Rectal smooth muscle tissue (tissue), 1 donor: ENCODE data around the gene ATF6.
A peak's percentile ranks its signal among the peaks of the same experiment; 100 is the strongest.

ENCODE experiments used
- H3K27ac ChIP-seq: one replicate; pipeline ENCODE4 v1.7.0; 2013; ENCODE audit warnings: low read depth, low read length, inconsistent platforms
- H3K27me3 ChIP-seq: one replicate; pipeline ENCODE4 v1.7.0; 2013; ENCODE audit warnings: low read length; ENCODE audit not compliant: control insufficient read depth, insufficient read depth
- H3K36me3 ChIP-seq: one replicate; pipeline ENCODE4 v1.7.0; 2013; ENCODE audit warnings: low read length; ENCODE audit not compliant: control insufficient read depth, insufficient read depth
- H3K4me1 ChIP-seq: one replicate; pipeline ENCODE4 v1.7.0; 2013; ENCODE audit warnings: low read length; ENCODE audit not compliant: control insufficient read depth, insufficient read depth
- H3K4me3 ChIP-seq: one replicate; pipeline ENCODE4 v1.7.0; 2013; ENCODE audit warnings: low read length
- H3K9ac ChIP-seq: one replicate; pipeline ENCODE4 v1.7.0; 2013; ENCODE audit warnings: low read length

Gene ATF6

DNA sequence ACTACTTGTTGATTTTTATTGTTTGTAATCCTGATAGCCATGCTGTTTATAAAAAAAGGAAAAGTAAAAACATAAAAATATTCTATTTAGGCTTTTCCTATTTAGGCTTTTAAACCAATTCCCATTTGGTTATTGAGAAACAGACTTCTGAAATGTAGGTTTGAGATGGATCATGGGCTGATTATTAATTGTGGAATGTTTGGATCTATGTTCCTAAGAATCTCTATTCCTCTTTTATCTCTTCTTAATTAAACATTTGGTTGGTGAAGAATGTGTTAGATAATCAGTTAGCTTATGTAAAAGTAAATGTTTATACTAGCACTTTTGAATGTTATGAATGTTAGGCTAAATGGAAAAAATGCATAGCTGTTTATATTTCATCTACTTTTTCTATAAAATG is 97.4 kb downstream of the ATF6 start:
- Histone ChIP-seq H3K9ac (no peak overlapping the region), H3K4me3 (no peak overlapping the region), H3K27ac (no peak overlapping the region), H3K36me3 (no peaks in the 10 kb centered on the region), H3K27me3 (no peaks in the 10 kb centered on the region), H3K4me1 (peaks cover 6% of the 10 kb centered on the region)

DNA sequence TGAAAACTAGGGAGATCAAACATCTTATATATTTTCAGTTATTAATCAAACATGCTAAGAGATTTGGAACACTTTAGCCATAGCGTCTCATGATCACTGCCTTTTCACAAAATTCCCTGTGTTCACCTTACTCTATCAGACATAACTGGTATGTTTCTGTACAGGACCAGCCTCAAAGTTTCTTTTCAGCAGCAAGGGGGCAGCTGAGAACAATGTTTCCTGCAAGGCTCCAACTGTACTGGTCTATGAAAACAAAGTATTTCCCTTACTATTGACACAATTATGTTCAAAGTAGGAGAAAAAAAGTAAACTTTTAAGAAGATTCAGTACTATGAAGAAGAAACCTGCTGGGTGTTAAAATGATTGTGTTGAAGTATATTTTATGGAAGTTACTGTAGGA is 98.5 kb downstream of the ATF6 start:
- Histone ChIP-seq H3K4me3 (no peak overlapping the region), H3K27me3 (no peaks in the 10 kb centered on the region), H3K36me3 (no peaks in the 10 kb centered on the region), H3K27ac (no peak overlapping the region), H3K9ac (no peak overlapping the region), H3K4me1 (peaks cover 6% of the 10 kb centered on the region)

DNA sequence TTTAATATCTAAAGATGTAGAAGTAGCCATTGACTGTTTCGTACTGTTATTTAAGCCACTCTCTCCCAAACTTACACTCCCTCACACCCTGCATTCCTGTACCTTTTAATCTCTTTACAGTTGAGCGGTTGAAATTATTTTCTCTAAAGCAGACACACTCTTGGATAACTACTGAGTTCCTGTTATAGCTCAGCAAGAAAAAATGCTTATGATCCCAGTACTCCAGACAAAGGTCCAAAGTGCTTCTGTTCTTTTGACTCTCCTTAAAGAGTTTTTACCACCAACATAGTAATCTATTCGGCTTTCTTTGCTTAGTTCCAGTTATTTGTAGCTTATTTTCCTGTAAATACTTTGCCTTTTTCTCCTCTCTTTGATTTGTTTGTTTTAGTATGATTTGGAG is 100.1 kb downstream of the ATF6 start:
- Histone ChIP-seq H3K27me3 (no peaks in the 10 kb centered on the region), H3K4me3 (no peak overlapping the region), H3K27ac (no peak overlapping the region), H3K36me3 (no peaks in the 10 kb centered on the region), H3K9ac (no peak overlapping the region), H3K4me1 (peaks cover 6% of the 10 kb centered on the region)

DNA sequence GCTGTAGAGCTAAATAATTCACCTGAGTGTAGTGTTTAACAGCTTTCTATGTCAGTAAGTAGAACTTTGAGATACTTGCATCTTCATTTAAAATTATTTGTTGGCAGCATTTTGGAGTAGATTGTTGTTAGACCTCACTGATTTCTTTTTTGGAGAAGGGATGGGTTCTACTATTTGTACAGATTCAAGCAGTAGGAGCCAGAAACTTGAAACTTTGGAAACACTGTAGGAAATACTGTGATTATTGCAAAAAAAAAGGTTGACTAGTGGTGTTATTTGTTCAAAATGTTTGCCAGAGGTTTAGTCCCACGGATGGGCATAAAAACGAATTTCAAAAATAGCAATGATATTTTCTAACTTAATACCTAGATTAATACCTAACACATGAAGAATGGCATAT is 102.7 kb downstream of the ATF6 start:
- Histone ChIP-seq H3K27me3 (no peaks in the 10 kb centered on the region), H3K36me3 (no peaks in the 10 kb centered on the region), H3K4me3 (no peak overlapping the region)

DNA sequence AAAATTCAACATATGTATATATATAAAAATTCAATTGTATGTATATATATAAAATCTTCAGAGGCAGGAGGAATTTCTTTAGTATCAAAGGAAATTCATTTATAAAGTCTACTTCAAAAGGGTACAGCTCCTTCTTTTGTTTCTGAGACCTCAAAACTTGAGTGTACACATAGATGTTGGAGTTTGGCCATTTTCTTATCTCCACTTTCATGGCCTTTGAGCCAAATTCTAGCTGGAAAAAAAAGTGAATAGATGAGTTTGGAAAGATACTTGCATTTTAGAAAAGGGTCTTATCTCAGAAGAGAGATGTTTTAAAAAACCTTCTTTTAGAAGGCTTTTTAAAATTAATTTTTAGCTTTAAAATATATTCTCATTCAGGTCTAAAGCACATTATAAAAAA is 103.2 kb downstream of the ATF6 start:
- H3K4me3 ChIP-seq: no peak overlapping the region
- no peak overlapping the region for H3K9ac ChIP-seq
- H3K27me3 ChIP-seq: no peaks in the 10 kb centered on the region
- H3K36me3 ChIP-seq: no peaks in the 10 kb centered on the region
- no peak overlapping the region for H3K27ac ChIP-seq
- peaks cover 4% of the 10 kb centered on the region for H3K4me1 ChIP-seq

More for the DNA sequence above, 102.7 kb downstream of the ATF6 start:
- Histone ChIP-seq H3K9ac (no peak overlapping the region), H3K4me1 (peaks cover 4% of the 10 kb centered on the region), H3K27ac (no peak overlapping the region)

DNA sequence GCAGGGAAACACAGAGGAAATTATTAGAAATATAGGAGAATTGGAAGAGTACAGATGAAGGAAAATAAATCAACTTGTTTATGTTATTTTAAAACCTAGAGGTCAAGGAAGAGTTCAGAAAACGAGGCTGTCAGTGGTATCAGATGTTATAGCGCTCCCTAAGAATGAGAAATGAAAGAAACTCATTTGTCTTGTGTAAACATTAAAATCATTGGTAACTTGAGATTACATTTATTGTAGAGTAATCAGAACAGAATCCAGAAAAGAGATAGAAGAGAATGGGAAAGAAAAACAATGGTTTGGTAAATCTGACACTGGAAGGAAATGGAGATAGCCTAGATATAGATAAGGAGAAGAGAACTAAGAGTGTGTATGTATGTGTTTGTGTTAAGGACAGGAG is 106.4 kb downstream of the ATF6 start:
- Histone ChIP-seq H3K36me3 (no peaks in the 10 kb centered on the region), H3K27ac (no peak overlapping the region), H3K4me3 (no peak overlapping the region), H3K9ac (no peak overlapping the region), H3K4me1 (no peaks in the 10 kb centered on the region), H3K27me3 (no peaks in the 10 kb centered on the region)

DNA sequence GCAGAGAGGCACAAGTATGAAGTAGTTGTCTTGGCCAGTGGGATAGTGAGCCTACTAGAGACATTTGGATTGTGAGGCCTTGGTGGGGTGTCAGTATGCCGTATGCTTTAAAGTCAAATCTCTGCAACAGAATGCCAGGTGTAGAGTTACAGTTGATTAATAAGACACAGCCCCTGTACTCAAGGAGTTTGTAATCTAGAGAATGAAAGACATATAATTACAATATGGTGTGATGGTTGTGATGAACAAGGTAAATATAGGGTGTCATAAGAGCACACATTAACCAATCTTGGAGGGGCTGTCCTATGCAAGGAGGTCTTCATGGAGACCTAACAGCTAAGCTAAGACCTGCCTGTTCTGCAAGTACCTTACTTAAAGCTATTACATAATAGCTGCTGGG is 113.1 kb downstream of the ATF6 start:
- H3K36me3 ChIP-seq: no peaks in the 10 kb centered on the region
- no peak overlapping the region for H3K4me3 ChIP-seq
- H3K27me3 ChIP-seq: no peaks in the 10 kb centered on the region
- H3K9ac ChIP-seq: no peak overlapping the region
- H3K27ac ChIP-seq: no peak overlapping the region
- H3K4me1 ChIP-seq: peaks cover 2% of the 10 kb centered on the region

DNA sequence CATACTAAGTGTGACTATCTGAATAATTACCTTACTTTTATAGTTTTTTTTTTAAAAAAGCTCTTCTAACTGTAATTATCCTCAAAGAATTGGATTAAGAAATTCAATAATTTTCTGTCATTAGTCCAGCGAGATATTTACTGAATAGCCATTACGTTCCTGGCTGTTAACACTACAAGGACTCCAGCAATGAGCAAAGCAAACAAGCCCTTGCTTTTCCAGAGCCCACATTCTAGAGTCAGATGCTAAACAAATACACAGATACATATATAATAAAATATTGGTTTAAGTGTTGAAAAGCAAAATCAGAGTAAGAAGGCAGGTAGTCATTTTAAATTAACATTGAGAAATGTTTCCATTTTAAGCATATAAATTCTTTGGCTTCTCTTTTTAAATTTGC is 118.4 kb downstream of the ATF6 start:
- peaks cover 2% of the 10 kb centered on the region for H3K36me3 ChIP-seq
- H3K4me3 ChIP-seq: no peak overlapping the region
- no peaks in the 10 kb centered on the region for H3K27me3 ChIP-seq
- H3K27ac ChIP-seq: peak overlapping the region; percentile 66
- peaks cover 19% of the 10 kb centered on the region for H3K4me1 ChIP-seq
- H3K9ac ChIP-seq: no peak overlapping the region

DNA sequence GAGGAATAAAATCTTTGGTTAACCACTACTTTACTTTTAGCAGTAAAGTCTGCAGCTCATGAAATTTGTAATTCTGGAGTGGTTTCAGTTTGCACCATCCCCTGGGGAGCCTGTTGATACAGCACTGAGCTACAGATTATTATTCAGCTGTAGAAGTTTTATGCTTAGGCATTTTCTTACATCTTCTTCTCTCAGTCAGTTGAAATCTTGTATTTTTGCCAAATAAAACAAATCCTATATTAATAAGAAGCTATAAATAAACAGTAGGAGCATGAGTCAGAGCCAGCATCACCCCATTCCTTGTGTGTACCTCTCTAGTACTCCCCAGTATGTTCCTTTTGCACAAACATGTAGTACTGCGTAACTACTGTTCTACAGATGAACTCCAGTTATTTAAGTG is 118.9 kb downstream of the ATF6 start:
- Histone ChIP-seq H3K27me3 (no peaks in the 10 kb centered on the region), H3K4me3 (no peak overlapping the region), H3K36me3 (peaks cover 2% of the 10 kb centered on the region), H3K27ac (peak overlapping the region; percentile 66), H3K4me1 (peaks cover 19% of the 10 kb centered on the region), H3K9ac (no peak overlapping the region)

DNA sequence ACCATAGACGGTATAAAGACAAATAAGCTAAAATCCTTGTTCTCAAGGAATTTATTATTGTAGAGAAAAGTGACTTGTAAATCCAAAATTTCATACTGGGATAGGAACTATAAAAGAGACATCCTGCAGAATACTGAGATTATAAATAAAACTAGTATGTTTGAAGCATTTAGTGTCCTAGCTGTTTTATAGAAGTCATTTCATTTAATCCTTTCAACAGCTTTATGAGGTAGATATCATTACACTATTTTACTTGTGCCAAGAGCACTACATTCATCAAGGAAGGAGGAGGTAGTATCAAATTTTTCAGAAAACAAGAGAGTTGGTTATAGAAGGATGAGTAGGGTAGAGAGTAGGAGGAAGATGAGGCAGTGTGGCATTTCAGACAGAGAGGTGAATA is 119.6 kb downstream of the ATF6 start:
- H3K27ac ChIP-seq: peak overlapping the region; percentile 10
- no peak overlapping the region for H3K4me3 ChIP-seq
- no peak overlapping the region for H3K9ac ChIP-seq
- H3K27me3 ChIP-seq: no peaks in the 10 kb centered on the region
- H3K4me1 ChIP-seq: peaks cover 19% of the 10 kb centered on the region
- H3K36me3 ChIP-seq: peaks cover 2% of the 10 kb centered on the region

DNA sequence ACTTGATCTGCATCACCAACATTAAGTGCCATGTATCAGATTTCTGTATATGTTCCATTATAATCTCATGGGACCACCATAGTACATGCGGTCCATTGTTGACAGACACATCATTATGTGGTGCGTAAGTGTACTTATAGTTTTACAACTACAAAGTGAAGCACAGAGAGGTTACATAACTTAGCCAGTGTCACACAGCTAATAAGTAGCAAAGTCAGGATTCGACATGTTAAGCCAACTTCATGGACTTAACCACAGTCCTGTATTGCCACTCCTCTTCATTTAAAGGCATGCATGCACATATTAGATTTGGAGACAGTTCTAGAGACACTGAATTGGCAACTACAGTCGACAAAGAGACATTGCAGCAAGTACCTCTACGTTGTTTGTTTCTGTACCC is 120.5 kb downstream of the ATF6 start:
- Histone ChIP-seq H3K27ac (no peak overlapping the region), H3K36me3 (peaks cover 6% of the 10 kb centered on the region), H3K9ac (no peak overlapping the region), H3K27me3 (no peaks in the 10 kb centered on the region), H3K4me1 (peaks cover 19% of the 10 kb centered on the region), H3K4me3 (no peak overlapping the region)

DNA sequence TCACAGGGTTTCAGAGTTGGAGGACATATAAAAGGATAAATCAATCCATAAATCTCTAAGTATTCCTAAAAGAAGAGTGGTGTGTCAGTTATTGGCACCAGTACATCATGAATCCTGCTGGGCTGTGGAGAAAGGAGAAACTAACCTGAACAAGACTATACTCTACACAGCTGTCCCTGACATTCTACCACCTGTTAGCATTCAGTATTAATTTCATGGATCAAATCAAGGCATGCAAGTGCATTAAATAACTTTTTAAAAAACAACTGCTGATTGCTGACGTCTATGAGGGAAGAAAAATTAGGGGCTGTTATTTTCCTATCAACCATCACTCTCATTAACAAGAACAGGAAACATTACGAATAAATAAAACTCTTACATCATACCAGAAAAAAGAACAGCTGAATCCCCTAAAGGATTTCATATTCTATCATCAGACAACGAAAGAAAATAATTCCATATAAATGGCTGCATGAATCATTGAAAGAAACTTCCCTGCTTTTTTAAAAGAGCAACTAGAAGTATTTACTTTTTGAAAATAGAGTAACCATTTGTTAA is 121.7 kb downstream of the ATF6 start:
- Histone ChIP-seq H3K36me3 (peaks cover 6% of the 10 kb centered on the region), H3K27ac (no peak overlapping the region), H3K4me1 (peaks cover 19% of the 10 kb centered on the region), H3K27me3 (no peaks in the 10 kb centered on the region), H3K4me3 (no peak overlapping the region), H3K9ac (no peak overlapping the region)

DNA sequence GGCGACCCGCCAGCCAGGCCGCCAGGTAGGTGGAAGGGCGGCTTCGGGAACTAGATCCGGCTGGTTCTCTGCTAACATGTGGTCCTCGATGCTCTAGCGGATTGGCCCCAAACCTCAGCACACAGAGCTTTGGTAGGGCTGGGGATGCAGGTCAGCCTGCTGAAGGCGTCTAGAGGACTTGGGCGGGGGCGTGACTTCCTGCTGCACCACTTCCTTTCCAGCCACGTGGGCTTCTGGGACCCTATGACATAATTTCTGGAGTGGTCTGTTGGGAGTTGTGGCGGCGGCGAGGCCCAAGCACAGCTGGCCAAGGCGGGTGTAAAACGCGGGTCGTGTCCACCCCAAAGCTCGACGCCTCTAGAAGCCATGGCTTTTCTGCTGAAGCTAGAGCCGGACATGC is 124.5 kb downstream of the ATF6 start:
- H3K4me3 ChIP-seq: no peak overlapping the region
- peaks cover 8% of the 10 kb centered on the region for H3K4me1 ChIP-seq
- no peaks in the 10 kb centered on the region for H3K27me3 ChIP-seq
- peaks cover 6% of the 10 kb centered on the region for H3K36me3 ChIP-seq
- no peak overlapping the region for H3K27ac ChIP-seq
- no peak overlapping the region for H3K9ac ChIP-seq
